Dermis lymphatic vessel endothelial cell (primary cell): ENCODE results near the gene IL13RA1. TPM values are rescaled to one million over a fixed set of nuclear protein-coding genes. Genes with fewer than 3 reads are reported as not detected.

Source experiments
- total RNA-seq: library from RNA; depleted of rRNA; stranded (reverse); fragments of >200 nt; gene quantifications from 2 replicates; pipeline ENCODE4 v1.2.1, GENCODE V29; 2014

Gene IL13RA1
- total RNA-seq = 71.4 and 117 TPM in 2 replicates

DNA sequence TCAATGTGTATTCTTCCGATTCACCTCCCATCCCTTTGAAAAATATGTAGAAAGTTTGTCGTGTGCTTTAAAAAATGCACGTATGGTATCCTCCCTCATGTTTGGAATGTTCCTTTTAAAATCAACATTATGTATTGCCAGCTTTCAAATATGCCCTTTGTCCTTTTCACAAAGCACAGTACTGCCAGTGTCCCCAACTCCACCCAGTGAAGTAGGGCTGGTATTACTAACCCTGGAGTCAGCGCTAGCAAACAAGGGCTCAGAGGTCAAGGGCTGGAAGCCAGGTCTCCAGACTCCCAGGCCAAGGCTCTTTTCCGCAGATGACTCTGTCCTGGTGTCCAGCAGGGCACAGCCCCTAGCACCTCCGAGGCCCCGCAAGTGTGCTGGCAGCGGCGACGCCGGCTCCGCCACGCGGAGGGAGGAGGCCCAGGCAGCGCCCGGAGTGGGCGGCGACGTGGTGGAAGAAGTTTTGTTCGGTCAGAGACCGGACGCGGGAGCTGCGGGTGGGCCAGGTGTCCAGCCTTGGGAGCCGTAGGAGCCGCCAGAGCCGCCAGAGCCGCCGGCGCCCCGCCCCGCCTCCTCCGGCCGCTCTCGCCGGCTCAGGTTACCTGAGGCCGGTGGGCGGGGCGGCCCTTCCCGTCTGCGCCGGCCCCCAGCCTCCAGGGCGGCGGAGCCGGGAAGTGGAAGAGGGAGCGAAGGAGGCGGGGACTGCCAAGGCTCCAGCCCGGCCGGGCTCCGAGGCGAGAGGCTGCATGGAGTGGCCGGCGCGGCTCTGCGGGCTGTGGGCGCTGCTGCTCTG is at the start of gene IL13RA1:
TSS of gene IL13RA1 (plus strand) at position 720 of the 799 bp plus-strand sequence. CDS start at position 753, 33 bp downstream.

GRCh38 chrX:118823263-118824172 is 96.1 kb downstream of the IL13RA1 start, which contains the start of gene ZCCHC12:
ZCCHC12 (plus strand) TSS chrX:118823824; CDS start chrX:118825245, 1,421 bp downstream.

Other genes starting within 250 kb of the IL13RA1 start
- 0.43 and 0.60 TPM in 2 replicates for gene DOCK11, start 231.8 kb upstream of the IL13RA1 start, total RNA-seq
- gene ZCCHC12, start 96.2 kb downstream of the IL13RA1 start, total RNA-seq = not detected in 2 replicates
- 37.7 and 56.0 TPM in 2 replicates for gene LONRF3, start 247.0 kb downstream of the IL13RA1 start, total RNA-seq